GM12878 (cell line): ENCODE data around the gene STT3B. TPM values are rescaled to one million over a fixed set of nuclear protein-coding genes. Genes with fewer than 3 reads are reported as not detected.

Experiments
- ATAC-seq: fragments of 200-7000 bp; cut with Tn5 transposase; 3 replicates; pipeline ENCODE4 v1.9.1; 2020; ENCODE audit warnings: mild to moderate bottlenecking, moderate library complexity
- BruUV-seq: library from RNA; stranded (reverse); fragments of 400-500 nt; replicated peaks from 2 replicates; lab custom pipeline; 2021; lab: Mats Ljungman, UMichigan
- CTCF ChIA-PET: fragments of 300-600 bp; sonication (Branson Sonifier 250); formaldehyde crosslinking; extraction: SDS; loops from one replicate; lab custom pipeline; 2021; ENCODE audit warnings: inconsistent platforms; lab: Yijun Ruan, JAX
- POLR2A ChIA-PET: fragments of 350-600 bp; formaldehyde crosslinking; extraction: SDS; loops from one replicate; lab custom pipeline; 2021; ENCODE audit warnings: inconsistent platforms; lab: Charles Lee
- RAD21 ChIA-PET: fragments of 300-600 bp; sonication (Branson Sonifier 250); formaldehyde crosslinking; loops from one replicate; lab custom pipeline; 2023; ENCODE audit warnings: antibody characterized with exemption; ENCODE audit not compliant: unreplicated experiment; lab: Charles Lee
- SMC1A ChIA-PET: fragments of 300-600 bp; sonication (Branson Sonifier 250); formaldehyde crosslinking; loops from one replicate; lab custom pipeline; 2023; ENCODE audit not compliant: unreplicated experiment, uncharacterized antibody; lab: Charles Lee
- DNase-seq: peaks from one replicate; pipeline ENCODE4 v3.0.0-alpha.2; 2011; ENCODE audit warnings: low read depth, low spot score
- FAIRE-seq: peaks from 3 replicates; lab custom pipeline; 2011; peaks lifted over from hg19 to GRCh38; lab: Jason Lieb, UNC
- H2AFZ ChIP-seq: 2 replicates; pipeline ENCODE4 v1.6.0; 2011; ENCODE audit warnings: low read depth, low read length, control low read depth; ENCODE audit not compliant: control insufficient read depth
- H3K27ac ChIP-seq: 2 replicates; pipeline ENCODE4 v1.5.1; 2011; ENCODE audit warnings: control low read depth; ENCODE audit not compliant: control insufficient read depth, insufficient read depth
- H3K27me3 ChIP-seq, 2 experiments: replicated peaks in 1 of 2; 2 replicates each; pipeline versions ENCODE4 v1.6.0 to v1.6.1; 2011; ENCODE audit warnings: low read length in 1 of 2; ENCODE audit not compliant: control insufficient read depth in 2 of 2, insufficient read depth in 2 of 2
- H3K36me3 ChIP-seq, 2 experiments: 2 replicates each; pipeline ENCODE4 v1.5.1; 2011; ENCODE audit warnings: low read length in 1 of 2; ENCODE audit not compliant: control insufficient read depth in 2 of 2, insufficient read depth in 2 of 2
- H3K4me1 ChIP-seq: 2 replicates; pipeline ENCODE4 v1.6.1; 2011; ENCODE audit warnings: mild to moderate bottlenecking, low read length, moderate library complexity, mixed read lengths; ENCODE audit not compliant: control insufficient read depth, insufficient read depth
- H3K4me2 ChIP-seq: 2 replicates; pipeline ENCODE4 v1.6.0; 2011; ENCODE audit warnings: control low read depth; ENCODE audit not compliant: control insufficient read depth, insufficient read depth
- H3K4me3 ChIP-seq: fragments of 200-600 bp; sonication (generic); 2 replicates; pipeline ENCODE4 v1.5.1; 2016
- H3K79me2 ChIP-seq: 2 replicates; pipeline ENCODE4 v1.6.0; 2011; ENCODE audit warnings: low read length; ENCODE audit not compliant: control insufficient read depth, insufficient read depth
- H3K9ac ChIP-seq: 2 replicates; pipeline ENCODE4 v1.8.0; 2011; ENCODE audit warnings: low read length, control low read depth, mixed read lengths; ENCODE audit not compliant: control insufficient read depth, insufficient read depth
- H3K9me3 ChIP-seq: replicated peaks from 3 replicates; pipeline ENCODE4 v1.5.1; 2011; ENCODE audit warnings: mild to moderate bottlenecking, low read length; ENCODE audit not compliant: control insufficient read depth, insufficient read depth
- H4K20me1 ChIP-seq: 2 replicates; pipeline ENCODE4 v1.6.0; 2011; ENCODE audit not compliant: control insufficient read depth, insufficient read depth
- ATF3 ChIP-seq: IDR thresholded peaks from 2 replicates; pipeline ENCODE4 v1.6.1; 2011; ENCODE audit warnings: low read depth, mild to moderate bottlenecking, low read length, moderate library complexity, borderline replicate concordance; ENCODE audit errors: extremely low read depth
- BCL3 ChIP-seq: IDR thresholded peaks from 2 replicates; pipeline ENCODE4 v1.6.1; 2011; ENCODE audit warnings: borderline replicate concordance, low read depth, mild to moderate bottlenecking, moderate library complexity, low read length; ENCODE audit not compliant: insufficient read depth, poor library complexity, severe bottlenecking
- NFIC ChIP-seq: IDR thresholded peaks from 2 replicates; pipeline ENCODE4 v1.6.1; 2012; ENCODE audit warnings: low read depth, mild to moderate bottlenecking, inconsistent platforms, low read length, moderate library complexity
- POU2F2 ChIP-seq: IDR thresholded peaks from 3 replicates; pipeline ENCODE4 v1.6.1; 2011; ENCODE audit warnings: low read depth, mild to moderate bottlenecking, low read length, borderline replicate concordance
- REST ChIP-seq: IDR thresholded peaks from 2 replicates; pipeline ENCODE4 v1.6.1; 2012; ENCODE audit warnings: mild to moderate bottlenecking, low read depth, low read length
- SMAD1 ChIP-seq: fragments of 450-650 bp; IDR thresholded peaks from 2 replicates; pipeline ENCODE4 v1.6.1; 2018; ENCODE audit warnings: mild to moderate bottlenecking, low read depth; ENCODE audit not compliant: partially characterized antibody
- SMAD5 ChIP-seq: IDR thresholded peaks from 2 replicates; pipeline ENCODE4 v1.6.1; 2016; ENCODE audit warnings: antibody characterized with exemption, low read depth
- SRF ChIP-seq, 2 experiments: IDR thresholded peaks; 2 replicates each; pipeline ENCODE4 v1.6.1; 2011; ENCODE audit warnings: low read depth in 2 of 2, low read length in 2 of 2, mild to moderate bottlenecking in 1 of 2, moderate library complexity in 1 of 2
- ZBTB33 ChIP-seq: fragments of 450-650 bp; IDR thresholded peaks from 2 replicates; pipeline ENCODE4 v1.6.1; 2017; ENCODE audit warnings: mild to moderate bottlenecking
- ZNF24 ChIP-seq: fragments of 450-650 bp; IDR thresholded peaks from 2 replicates; pipeline ENCODE4 v1.6.1; 2017; ENCODE audit warnings: antibody characterized with exemption, mild to moderate bottlenecking
- ZNF687 ChIP-seq: fragments of 450-650 bp; IDR thresholded peaks from 2 replicates; pipeline ENCODE4 v1.6.1; 2017; ENCODE audit warnings: mild to moderate bottlenecking, moderate library complexity
- WGBS: methylation state at CpG from one replicate; pipeline ENCODE4 v1.1.6; 2016; ENCODE audit warnings: low lambda C conversion rate; ENCODE audit not compliant: insufficient replicate concordance, insufficient coverage; ENCODE audit errors: missing lambda C conversion rate; 5-methylcytosine and 5-hydroxymethylcytosine counted together
- in situ Hi-C: fragments of 300-500 bp; cut with MboI; formaldehyde crosslinking; loops from 9 replicates; pipeline ENCODE4 v1.14.3; 2018; ENCODE audit warnings: mixed read lengths
- intact Hi-C: fragments of 100-400 bp; cut with micrococcal nuclease; formaldehyde crosslinking; loops from one replicate; pipeline ENCODE4 v1.14.2; 2022; ENCODE audit not compliant: unreplicated experiment
- polyA plus RNA-seq, 11 experiments: library from polyadenylated mRNA; depleted of rRNA in 4 of 11; unstranded in 6 of 11; stranded (reverse) in 5 of 11; fragments of >200 nt; fragmentation: Nextera tagmentation in 4 of 11; fragmentation: Illumina TruSeq in 1 of 11; extraction: Ambion mirVana in 4 of 11; extraction: Trizol in 1 of 11; gene quantifications; 1 replicate in 1 of 11; 2 replicates in 10 of 11; pipeline versions ENCODE4 v1.2.1 to v1.2.3, GENCODE V29; 2011 to 2016; ENCODE audit warnings: inconsistent platforms in 2 of 11, missing spikeins in 2 of 11, low read depth in 1 of 11
- total RNA-seq, 4 experiments: library from RNA; depleted of rRNA in 3 of 4; stranded (reverse); fragments of >200 nt in 3 of 4; fragmentation: Illumina TruSeq in 1 of 4; extraction: Trizol in 1 of 4; gene quantifications; 2 replicates each; pipeline versions ENCODE4 v1.2.1 to v1.2.3, GENCODE V29; 2013 to 2021

STT3B gene
- total and polyA plus RNA-seq, 10 of the 15 experiments (the other 5 are each of a cell fraction or from before 2014, with no cell fraction given) = 19.9 to 208 (median 79.6) TPM

GRCh38 chr3:31503456-31503855 is 29.3 kb upstream of the STT3B start:
- in situ Hi-C loops = no loop called here
- BruUV-seq = no TSS peak
- POLR2A ChIA-PET = interaction anchor here (0.9 to 1.4 kb wide), 3 partner anchors 29 to 35 kb away, joined by 3 to 5 read pairs (median 4); partner anchors contain the start of gene STT3B
- no peak for TF ChIP-seq ZBTB33
- TF ChIP-seq SMAD1 = no peak
- no peak for TF ChIP-seq ATF3
- TF ChIP-seq REST = no peak
- no peak for TF ChIP-seq POU2F2
- TF ChIP-seq SMAD5 = no peak
- TF ChIP-seq NFIC = no peak
- TF ChIP-seq ZNF24 = no peak
- no peak for TF ChIP-seq SRF (IDR thresholded peaks at IDR 0.05; ENCODE audit: low read depth in 2 of 2, low read length in 2 of 2)
- no peak for TF ChIP-seq BCL3
- TF ChIP-seq ZNF687 = no peak

More at GRCh38 chr3:31503456-31503855, 29.3 kb upstream of the STT3B start:
- ATAC-seq (no peak), DNase-seq (no peak), FAIRE-seq (no peak)
- H2AFZ ChIP-seq = no peak overlapping the region
- H3K79me2 ChIP-seq = no peaks in the 10 kb centered on the region
- WGBS = 36% methylated on average over 4 of the region's 4 CpGs
- H3K27me3 ChIP-seq = no peaks in the 10 kb centered on the region
- no peaks in the 10 kb centered on the region for H3K36me3 ChIP-seq
- ChIA-PET RAD21 (interaction anchor here (0.6 to 4.5 kb wide), 9 partner anchors 10 to 258 kb away, joined by 3 to 25 read pairs (median 4); partner anchors contain the start of gene STT3B), CTCF (interaction anchor here (0.6 to 1.9 kb wide), 5 partner anchors 21 to 290 kb away, joined by 3 to 5 read pairs (median 4); no protein-coding TSS in a partner anchor), SMC1A (interaction anchor here (0.7 to 6.1 kb wide), 23 partner anchors 10 to 285 kb away, joined by 3 to 31 read pairs (median 4); partner anchors contain the start of gene STT3B)
- H3K9ac ChIP-seq = no peak overlapping the region
- no peaks in the 10 kb centered on the region; the same call in 2 of the 3 replicates for H3K9me3 ChIP-seq
- no peak overlapping the region for H3K4me2 ChIP-seq
- H3K4me1 ChIP-seq = no peaks in the 10 kb centered on the region
- intact Hi-C loops = no loop called here
- no peak overlapping the region for H3K4me3 ChIP-seq
- no peak overlapping the region for H3K27ac ChIP-seq
- H4K20me1 ChIP-seq = no peaks in the 10 kb centered on the region
